Cortex of kidney (tissue), 1 donor: ENCODE results near the gene GTF3A.

ENCODE experiments used
- DNase-seq: peaks from one replicate; lab custom pipeline; 2025; lab: John Stamatoyannopoulos, UW

Gene GTF3A

GRCh38 chr13:27405546-27406134, 18.8 kb upstream of the GTF3A start:
- no peak for DNase-seq

GRCh38 chr13:27406178-27406939, 18.1 kb upstream of the GTF3A start:
- no peak for DNase-seq

- DNase-seq: no peak
Measured at GRCh38 chr13:27408074-27408473, 16.3 kb upstream of the GTF3A start.

- DNase-seq: no peak
Measured at GRCh38 chr13:27409013-27409412, 15.4 kb upstream of the GTF3A start.

- DNase-seq: no peak
Measured at GRCh38 chr13:27411341-27411740, 13.1 kb upstream of the GTF3A start.

- DNase-seq: no peak
Measured at GRCh38 chr13:27415116-27415515, 9.3 kb upstream of the GTF3A start.

GRCh38 chr13:27419328-27419727, 5.1 kb upstream of the GTF3A start:
- DNase-seq: no peak

GRCh38 chr13:27421101-27421871, 3.1 kb upstream of the GTF3A start:
- no peak for DNase-seq

GRCh38 chr13:27423333-27423732, 1.1 kb upstream of the GTF3A start:
- DNase-seq: no peak

- DNase-seq: no peak
Measured at GRCh38 chr13:27425158-27425917, 919 bp downstream of the GTF3A start.

- DNase-seq: no peak
Measured at GRCh38 chr13:27425918-27426630, 1.7 kb downstream of the GTF3A start.

GRCh38 chr13:27427641-27428040, 3.2 kb downstream of the GTF3A start:
- DNase-seq: no peak

GRCh38 chr13:27428160-27428559, 3.7 kb downstream of the GTF3A start:
- no peak for DNase-seq

GRCh38 chr13:27432180-27432579, 7.8 kb downstream of the GTF3A start:
- no peak for DNase-seq

GRCh38 chr13:27432611-27433210, 8.3 kb downstream of the GTF3A start:
- no peak for DNase-seq

GRCh38 chr13:27437126-27437525, 12.7 kb downstream of the GTF3A start:
- DNase-seq: no peak

- DNase-seq: no peak
Measured at GRCh38 chr13:27440408-27440807, 16.0 kb downstream of the GTF3A start.

GRCh38 chr13:27442071-27442647, 17.7 kb downstream of the GTF3A start:
- DNase-seq: no peak

GRCh38 chr13:27442797-27443196, 18.4 kb downstream of the GTF3A start:
- DNase-seq: no peak

GRCh38 chr13:27446986-27447583, 22.7 kb downstream of the GTF3A start:
- no peak for DNase-seq
